H9 (cell line): ENCODE data around the gene ALX3. TPM values are rescaled to one million over a fixed set of nuclear protein-coding genes. Genes with fewer than 3 reads are reported as not detected.

Source experiments
- DNase-seq: peaks from one replicate; pipeline ENCODE4 v3.0.0-alpha.2; 2017
- H2AFZ ChIP-seq: one replicate; pipeline ENCODE4 v1.6.1; 2013; ENCODE audit warnings: mild to moderate bottlenecking, low read length, control low read depth, moderate library complexity
- H2AK5ac ChIP-seq: 2 replicates; pipeline ENCODE4 v1.6.1; 2013; ENCODE audit warnings: low read length, control low read depth, mixed read lengths; ENCODE audit not compliant: insufficient read length
- H2BK120ac ChIP-seq: one replicate; pipeline ENCODE4 v1.6.1; 2013; ENCODE audit warnings: low read depth, mild to moderate bottlenecking, low read length, control low read depth, inconsistent platforms; ENCODE audit not compliant: poor library complexity, severe bottlenecking
- H2BK12ac ChIP-seq: 2 replicates; pipeline ENCODE4 v1.6.1; 2013; ENCODE audit warnings: low read length, control low read depth, mixed read lengths, low read depth; ENCODE audit not compliant: insufficient read length
- H2BK15ac ChIP-seq: 2 replicates; pipeline ENCODE4 v1.6.1; 2013; ENCODE audit warnings: low read depth, low read length, control low read depth
- H2BK20ac ChIP-seq: one replicate; pipeline ENCODE4 v1.6.1; 2013; ENCODE audit warnings: low read depth, mild to moderate bottlenecking, low read length, control low read depth, inconsistent platforms; ENCODE audit not compliant: poor library complexity, severe bottlenecking
- H2BK5ac ChIP-seq: 2 replicates; pipeline ENCODE4 v1.6.1; 2013; ENCODE audit warnings: low read length, control low read depth, mixed read lengths; ENCODE audit not compliant: insufficient read length
- H3K14ac ChIP-seq: 2 replicates; pipeline ENCODE4 v1.6.1; 2013; ENCODE audit warnings: low read length, control low read depth; ENCODE audit not compliant: insufficient read depth
- H3K18ac ChIP-seq: 2 replicates; pipeline ENCODE4 v1.6.1; 2013; ENCODE audit warnings: low read depth, mild to moderate bottlenecking, mixed read lengths, low read length, control low read depth; ENCODE audit not compliant: insufficient read length
- H3K23ac ChIP-seq: 2 replicates; pipeline ENCODE4 v1.6.1; 2013; ENCODE audit warnings: low read length, control low read depth, mixed read lengths, low read depth; ENCODE audit not compliant: insufficient read length
- H3K23me2 ChIP-seq: 2 replicates; pipeline ENCODE4 v1.6.1; 2013; ENCODE audit warnings: low read depth, mild to moderate bottlenecking, mixed read lengths, low read length, control low read depth; ENCODE audit not compliant: insufficient read length, poor library complexity, severe bottlenecking
- H3K27ac ChIP-seq: 2 replicates; pipeline ENCODE4 v1.5.1; 2013; ENCODE audit warnings: low read length, control low read depth, mixed read lengths, low read depth; ENCODE audit not compliant: insufficient read length
- H3K27me3 ChIP-seq: 2 replicates; pipeline ENCODE4 v1.6.1; 2013; ENCODE audit warnings: low read length, control low read depth, inconsistent platforms; ENCODE audit not compliant: insufficient read depth
- H3K4ac ChIP-seq: 2 replicates; pipeline ENCODE4 v1.6.1; 2013; ENCODE audit warnings: low read depth, mild to moderate bottlenecking, control low read depth, inconsistent platforms, low read length, moderate library complexity
- H3K4me1 ChIP-seq: 2 replicates; pipeline ENCODE4 v1.6.1; 2013; ENCODE audit warnings: low read length, control low read depth, inconsistent platforms; ENCODE audit not compliant: insufficient read depth
- H3K4me2 ChIP-seq: 2 replicates; pipeline ENCODE4 v1.6.1; 2013; ENCODE audit warnings: low read length, control low read depth, mixed read lengths; ENCODE audit not compliant: insufficient read length, insufficient read depth
- H3K56ac ChIP-seq: 2 replicates; pipeline ENCODE4 v1.6.1; 2013; ENCODE audit warnings: low read depth, mild to moderate bottlenecking, mixed read lengths, low read length, control low read depth; ENCODE audit not compliant: insufficient read length
- H3K79me1 ChIP-seq: 2 replicates; pipeline ENCODE4 v1.6.1; 2013; ENCODE audit warnings: low read depth, mild to moderate bottlenecking, moderate library complexity, low read length, control low read depth, inconsistent platforms; ENCODE audit not compliant: insufficient read depth, poor library complexity, severe bottlenecking
- H3K79me2 ChIP-seq: 2 replicates; pipeline ENCODE4 v1.6.1; 2013; ENCODE audit warnings: low read length, control low read depth, inconsistent platforms; ENCODE audit not compliant: insufficient read depth
- H3K9ac ChIP-seq: 2 replicates; pipeline ENCODE4 v1.6.1; 2013; ENCODE audit warnings: low read length, control low read depth, mixed read lengths; ENCODE audit not compliant: insufficient read length; ENCODE audit errors: extremely low read depth
- H3K9me3 ChIP-seq: one replicate; pipeline ENCODE4 v1.6.1; 2013; ENCODE audit warnings: low read depth, low read length, inconsistent platforms; ENCODE audit not compliant: control insufficient read depth
- H3T11ph ChIP-seq: one replicate; pipeline ENCODE4 v1.6.1; 2013; ENCODE audit warnings: mild to moderate bottlenecking, low read length, control low read depth, inconsistent platforms
- H4K20me1 ChIP-seq: one replicate; pipeline ENCODE4 v1.6.1; 2013; ENCODE audit not compliant: control insufficient read depth, insufficient read length, insufficient read depth
- H4K5ac ChIP-seq: 2 replicates; pipeline ENCODE4 v1.6.1; 2013; ENCODE audit warnings: low read depth, mild to moderate bottlenecking, mixed read lengths, low read length, control low read depth; ENCODE audit not compliant: insufficient read length
- H4K8ac ChIP-seq: replicated peaks from 2 replicates; pipeline ENCODE4 v1.6.1; 2013; ENCODE audit warnings: low read length, control low read depth, mixed read lengths, low read depth; ENCODE audit not compliant: insufficient read length
- H4K91ac ChIP-seq: 2 replicates; pipeline ENCODE4 v1.6.1; 2013; ENCODE audit warnings: low read depth, mild to moderate bottlenecking, moderate library complexity, mixed read lengths, low read length, control low read depth; ENCODE audit not compliant: insufficient read length
- H3K27ac Mint-ChIP-seq, 3 experiments: 2 replicates in 2 of 3; 3 replicates in 1 of 3; pipeline ENCODE4 v1.8.0; 2020 to 2021; ENCODE audit warnings: mixed read lengths in 3 of 3, mild to moderate bottlenecking in 1 of 3, moderate library complexity in 1 of 3
- H3K27me3 Mint-ChIP-seq: 2 replicates; pipeline ENCODE4 v1.8.0; 2021; ENCODE audit warnings: low read depth, mild to moderate bottlenecking, moderate library complexity, mixed read lengths
- H3K36me3 Mint-ChIP-seq, 3 experiments: 2 replicates in 2 of 3; 3 replicates in 1 of 3; pipeline ENCODE4 v1.8.0; 2020 to 2021; ENCODE audit warnings: low read depth in 3 of 3, mixed read lengths in 3 of 3; ENCODE audit not compliant: insufficient read depth in 1 of 3
- H3K4me1 Mint-ChIP-seq, 2 experiments: 2 replicates each; pipeline ENCODE4 v1.8.0; 2020; ENCODE audit warnings: mixed read lengths in 2 of 2
- H3K4me3 Mint-ChIP-seq, 2 experiments: 2 replicates in 1 of 2; 3 replicates in 1 of 2; pipeline ENCODE4 v1.8.0; 2020 to 2021; ENCODE audit warnings: mild to moderate bottlenecking in 2 of 2, mixed read lengths in 2 of 2, moderate library complexity in 1 of 2
- H3K9me3 Mint-ChIP-seq, 2 experiments: 2 replicates in 1 of 2; 3 replicates in 1 of 2; pipeline ENCODE4 v1.8.0; 2020; ENCODE audit warnings: mild to moderate bottlenecking in 2 of 2, mixed read lengths in 2 of 2, moderate library complexity in 1 of 2
- CTCF ChIP-seq: fragments of 200-600 bp; sonication (generic); conservative IDR thresholded peaks from 3 replicates; pipeline ENCODE4 v1.8.0; 2021; ENCODE audit warnings: antibody characterized with exemption, mild to moderate bottlenecking
- WGBS: extraction: QIAGEN DNeasy Blood & Tissue Kit; methylation state at CpG from one replicate; pipeline ENCODE4 v1.1.7; 2013; ENCODE audit warnings: missing lambda C conversion rate, low lambda C conversion rate, mixed read lengths; ENCODE audit not compliant: insufficient read length; ENCODE audit errors: extremely low coverage; 5-methylcytosine and 5-hydroxymethylcytosine counted together
- total RNA-seq: library from RNA; stranded (reverse); gene quantifications from 2 replicates; pipeline ENCODE4 v1.2.1, GENCODE V29; 2021

Gene ALX3
- total RNA-seq, 1 experiment from 2014 or later, result not detected

GRCh38 chr1:110091791-110092190, 21.3 kb upstream of the ALX3 start:
- Histone ChIP-seq H4K8ac (no peak overlapping the region), H3K23ac (no peak overlapping the region), H4K91ac (no peak overlapping the region), H3K4me2 (no peak overlapping the region), H2BK5ac (no peak overlapping the region), H3K79me2 (no peaks in the 10 kb centered on the region), H3K9ac (no peak overlapping the region), H3K4ac (no peak overlapping the region), H3K56ac (no peak overlapping the region), H2BK15ac (no peak overlapping the region), H4K20me1 (no peaks in the 10 kb centered on the region), H2BK12ac (no peak overlapping the region), H2BK120ac (no peak overlapping the region), H3K14ac (no peak overlapping the region), H4K5ac (no peak overlapping the region), H2AFZ (no peak overlapping the region), H3T11ph (no peak overlapping the region), H3K27ac (no peak overlapping the region), H2AK5ac (no peak overlapping the region), H3K27me3 (peaks cover 3% of the 10 kb centered on the region; the same call in 1 of the 2 replicates), H3K9me3 (no peaks in the 10 kb centered on the region), H3K23me2 (no peaks in the 10 kb centered on the region), H2BK20ac (no peak overlapping the region), H3K18ac (no peak overlapping the region), H3K4me1 (no peaks in the 10 kb centered on the region), H3K79me1 (no peaks in the 10 kb centered on the region)
- Mint-ChIP-seq H3K36me3 (no peaks in the 10 kb centered on the region; a peak in 1 of 7 replicates), H3K27me3 (peaks cover 45% of the 10 kb centered on the region), H3K4me1 (peaks cover 10 to 11% of the 10 kb centered on the region in 2 experiments), H3K4me3 (no peak overlapping the region), H3K9me3 (peaks cover 0 to 2% of the 10 kb centered on the region in 2 experiments; a peak in 2 of 5 replicates), H3K27ac (no peak overlapping the region)
- no CpG with 5 or more reads among the region's 3 CpGs for WGBS
- TF ChIP-seq CTCF, result no peak
- DNase-seq, result no peak
